Osteoblast (primary cell): ENCODE data around the gene EIF4B. TPM values are rescaled to one million over a fixed set of nuclear protein-coding genes. Genes with fewer than 3 reads are reported as not detected.
A peak's percentile ranks its signal among the peaks of the same experiment; 100 is the strongest.

Experiments
- DNase-seq: peaks from one replicate; pipeline ENCODE4 v3.0.0; 2011; ENCODE audit warnings: low spot score, mixed read lengths; ENCODE audit not compliant: insufficient read length; ENCODE audit errors: missing footprints
- H2AFZ ChIP-seq: 2 replicates; pipeline ENCODE4 v1.6.0; 2011; ENCODE audit warnings: mild to moderate bottlenecking, low read length
- H3K27ac ChIP-seq: 2 replicates; pipeline ENCODE4 v1.5.1; 2011; ENCODE audit warnings: mild to moderate bottlenecking, low read depth, low read length, moderate library complexity
- H3K27me3 ChIP-seq: 2 replicates; pipeline ENCODE4 v1.6.0; 2012; ENCODE audit warnings: mild to moderate bottlenecking, control low read depth, inconsistent platforms, low read length, moderate library complexity; ENCODE audit not compliant: insufficient read depth
- H3K36me3 ChIP-seq: 2 replicates; pipeline ENCODE4 v1.5.1; 2011; ENCODE audit warnings: mild to moderate bottlenecking, low read length, control low read depth, moderate library complexity; ENCODE audit not compliant: insufficient read depth
- H3K4me1 ChIP-seq: 2 replicates; pipeline ENCODE4 v1.5.1; 2011; ENCODE audit warnings: mild to moderate bottlenecking, low read length, control low read depth, moderate library complexity; ENCODE audit not compliant: insufficient read depth
- H3K4me2 ChIP-seq: 2 replicates; pipeline ENCODE4 v1.6.0; 2011; ENCODE audit warnings: mild to moderate bottlenecking, low read length; ENCODE audit not compliant: insufficient read depth
- H3K4me3 ChIP-seq: fragments of 200-600 bp; sonication (generic); 3 replicates; pipeline ENCODE4 v1.5.1; 2012; ENCODE audit warnings: mild to moderate bottlenecking, low read length, inconsistent platforms; ENCODE audit not compliant: insufficient read depth
- H3K79me2 ChIP-seq: 2 replicates; pipeline ENCODE4 v1.6.0; 2012; ENCODE audit warnings: mild to moderate bottlenecking, low read length, control low read depth, inconsistent platforms; ENCODE audit not compliant: insufficient read depth
- H3K9me3 ChIP-seq: 2 replicates; pipeline ENCODE4 v1.5.1; 2011; ENCODE audit warnings: low read depth, low read length, control low read depth
- H4K20me1 ChIP-seq: 2 replicates; pipeline ENCODE4 v1.6.0; 2012; ENCODE audit warnings: mild to moderate bottlenecking, low read length, control low read depth; ENCODE audit not compliant: insufficient read depth
- CTCF ChIP-seq: IDR thresholded peaks from 2 replicates; pipeline ENCODE4 v1.5.1; 2011; ENCODE audit warnings: mild to moderate bottlenecking, low read depth, low read length, moderate library complexity; ENCODE audit errors: extremely low read depth
- total RNA-seq: library from RNA; depleted of rRNA; stranded (reverse); fragments of >200 nt; gene quantifications from 2 replicates; pipeline ENCODE4 v1.2.3, GENCODE V29; 2012

EIF4B gene, protein sequence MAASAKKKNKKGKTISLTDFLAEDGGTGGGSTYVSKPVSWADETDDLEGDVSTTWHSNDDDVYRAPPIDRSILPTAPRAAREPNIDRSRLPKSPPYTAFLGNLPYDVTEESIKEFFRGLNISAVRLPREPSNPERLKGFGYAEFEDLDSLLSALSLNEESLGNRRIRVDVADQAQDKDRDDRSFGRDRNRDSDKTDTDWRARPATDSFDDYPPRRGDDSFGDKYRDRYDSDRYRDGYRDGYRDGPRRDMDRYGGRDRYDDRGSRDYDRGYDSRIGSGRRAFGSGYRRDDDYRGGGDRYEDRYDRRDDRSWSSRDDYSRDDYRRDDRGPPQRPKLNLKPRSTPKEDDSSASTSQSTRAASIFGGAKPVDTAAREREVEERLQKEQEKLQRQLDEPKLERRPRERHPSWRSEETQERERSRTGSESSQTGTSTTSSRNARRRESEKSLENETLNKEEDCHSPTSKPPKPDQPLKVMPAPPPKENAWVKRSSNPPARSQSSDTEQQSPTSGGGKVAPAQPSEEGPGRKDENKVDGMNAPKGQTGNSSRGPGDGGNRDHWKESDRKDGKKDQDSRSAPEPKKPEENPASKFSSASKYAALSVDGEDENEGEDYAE
- 1,135 and 1,332 TPM in 2 replicates for total RNA-seq

GRCh38 chr12:53005986-53006809 lies at the start of gene EIF4B:
Gene EIF4B (plus strand): TSS chr12:53006456. CDS start chr12:53006484, 28 bp downstream.
- DNase-seq: peak; percentile 95
- Histone ChIP-seq H3K27me3 (no peaks in the 10 kb centered on the region), H4K20me1 (peaks cover 44% of the 10 kb centered on the region), H3K36me3 (peaks cover 22% of the 10 kb centered on the region), H3K79me2 (peaks cover 56% of the 10 kb centered on the region), H2AFZ (peak within 1 kb of the TSS; percentile 97), H3K9me3 (no peaks in the 10 kb centered on the region), H3K4me3 (peak within 1 kb of the TSS; percentile 90), H3K4me2 (peak within 1 kb of the TSS; percentile 99), H3K4me1 (peaks cover 37% of the 10 kb centered on the region), H3K27ac (peak within 1 kb of the TSS; percentile 90)
- TF ChIP-seq CTCF: no peak

DNA sequence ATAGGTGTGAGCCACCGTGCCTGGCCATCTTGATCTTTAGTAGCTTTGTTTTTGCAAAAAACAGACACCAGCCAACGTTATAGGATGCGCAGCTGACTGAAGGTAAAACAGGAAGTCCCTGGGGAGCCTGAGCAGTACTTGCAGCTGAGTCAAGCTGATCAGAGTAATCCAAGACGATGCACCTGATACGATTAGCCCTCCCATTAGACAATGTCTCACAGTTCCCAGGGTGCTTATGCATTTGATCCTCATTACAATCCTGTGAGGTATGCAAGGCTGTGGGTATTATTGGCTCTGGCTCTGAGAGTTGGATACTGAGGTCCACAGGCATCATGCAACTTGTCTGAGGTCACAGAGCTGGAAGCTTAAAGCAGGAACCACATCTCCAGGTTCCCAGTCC lies 49.3 kb upstream of the EIF4B start:
- no peak for TF ChIP-seq CTCF
- H3K36me3 ChIP-seq: peaks cover 6% of the 10 kb centered on the region
- no peak overlapping the region for H3K4me3 ChIP-seq
- no peak overlapping the region for H2AFZ ChIP-seq
- H4K20me1 ChIP-seq: no peaks in the 10 kb centered on the region
- H3K4me2 ChIP-seq: no peak overlapping the region
- H3K27me3 ChIP-seq: no peaks in the 10 kb centered on the region
- no peak for DNase-seq
- H3K27ac ChIP-seq: no peak overlapping the region
- H3K9me3 ChIP-seq: no peaks in the 10 kb centered on the region
- H3K4me1 ChIP-seq: no peaks in the 10 kb centered on the region
- no peaks in the 10 kb centered on the region for H3K79me2 ChIP-seq

GRCh38 chr12:52964556-52965336 lies 41.5 kb upstream of the EIF4B start:
- H3K9me3 ChIP-seq: no peaks in the 10 kb centered on the region
- H3K27me3 ChIP-seq: peaks cover 4% of the 10 kb centered on the region
- H3K4me1 ChIP-seq: no peaks in the 10 kb centered on the region
- peak overlapping the region; percentile 83 for H2AFZ ChIP-seq
- H3K4me2 ChIP-seq: peak overlapping the region; percentile 76
- no peak for TF ChIP-seq CTCF
- peak overlapping the region; percentile 64 for H3K4me3 ChIP-seq
- no peaks in the 10 kb centered on the region for H3K36me3 ChIP-seq
- H3K27ac ChIP-seq: no peak overlapping the region
- DNase-seq: no peak
- H3K79me2 ChIP-seq: no peaks in the 10 kb centered on the region
- H4K20me1 ChIP-seq: no peaks in the 10 kb centered on the region
